ENCODE results near the gene CD22.

Gene CD22

GRCh38 chr19:35346193-35347052 lies 17.4 kb downstream of the CD22 start:
- Histone ChIP-seq H3K36me3 (ENCODE audit: control insufficient read depth, low read length) (peaks cover 69% of the 10 kb centered on the region), H3K27ac (ENCODE audit: low read depth, low read length) (peak overlapping the region; percentile 92), H3K27me3 (ENCODE audit: control insufficient read depth, low read length) (no peaks in the 10 kb centered on the region), H3F3A (ENCODE audit: control insufficient read depth, insufficient read depth) (peaks cover 69% of the 10 kb centered on the region), H3K9me2 (replicated peaks; ENCODE audit: control insufficient read depth, low read length) (no peaks in the 10 kb centered on the region), H3K4me1 (ENCODE audit: control insufficient read depth, low read length) (peaks cover 100% of the 10 kb centered on the region), H3K79me2 (ENCODE audit: control insufficient read depth, low read length) (peaks cover 3% of the 10 kb centered on the region; the same call in 1 of the 2 replicates), H4K20me1 (ENCODE audit: control insufficient read depth, insufficient read depth, low read depth, low read length) (peaks cover 27% of the 10 kb centered on the region), H3K4me2 (ENCODE audit: low read length) (peak overlapping the region; percentile 59), H3K9me3 (ENCODE audit: control insufficient read depth, insufficient read depth, low read length) (no peaks in the 10 kb centered on the region), H3K4me3 (ENCODE audit: low read length) (peak overlapping the region; percentile 49)
- TF ChIP-seq EZH2phosphoT487 (IDR thresholded peaks at IDR 0.05; ENCODE audit: borderline replicate concordance, low read length), result no peak
- TF ChIP-seq CTCF (IDR thresholded peaks at IDR 0.05; ENCODE audit: low read depth, low read length, poor library complexity, severe bottlenecking), result no peak

DNA sequence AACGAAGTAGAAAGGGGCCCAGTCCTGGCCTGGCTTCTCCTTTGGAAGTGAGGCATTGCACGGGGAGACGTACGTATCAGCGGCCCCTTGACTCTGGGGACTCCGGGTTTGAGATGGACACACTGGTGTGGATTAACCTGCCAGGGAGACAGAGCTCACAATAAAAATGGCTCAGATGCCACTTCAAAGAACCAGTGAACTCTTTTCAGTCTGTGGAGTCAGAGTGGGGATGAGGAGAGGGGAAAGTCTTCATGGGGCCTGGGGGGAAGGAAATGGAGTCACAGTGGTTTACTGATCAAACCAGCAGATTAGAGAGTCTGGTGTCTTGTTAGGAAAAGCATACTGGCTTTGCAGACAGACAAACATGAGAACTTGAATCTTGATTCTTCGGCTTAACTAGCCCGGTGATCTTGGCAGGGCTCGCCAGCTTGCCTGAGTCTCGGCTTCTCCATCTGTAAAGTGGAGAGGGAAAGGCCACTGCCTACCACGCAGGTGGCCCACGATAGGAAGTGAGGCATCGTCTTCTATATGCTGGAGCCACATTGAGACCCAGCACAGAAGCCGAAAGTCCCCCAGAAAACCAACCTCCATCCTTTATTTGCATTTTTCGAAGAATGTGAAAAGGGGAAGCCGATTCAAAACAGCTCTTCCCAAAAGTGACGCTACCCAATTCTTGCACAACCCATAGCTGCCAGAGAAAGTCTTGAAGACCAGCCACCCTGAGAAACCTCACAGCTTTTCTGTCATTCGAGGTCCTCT lies 18.4 kb downstream of the CD22 start, which contains the start of gene FFAR1:
FFAR1 (plus strand) TSS at position 732 of the 759 bp plus-strand sequence. CDS start 3,650 bp downstream, outside the sequence.
- H3K79me2 ChIP-seq (ENCODE audit: control insufficient read depth, low read length), result no peaks in the 10 kb centered on the region
- H4K20me1 ChIP-seq (ENCODE audit: control insufficient read depth, insufficient read depth, low read depth, low read length), result peaks cover 23% of the 10 kb centered on the region
- peaks cover 100% of the 10 kb centered on the region for H3K4me1 ChIP-seq (ENCODE audit: control insufficient read depth, low read length)
- no peaks in the 10 kb centered on the region for H3K9me3 ChIP-seq (ENCODE audit: control insufficient read depth, insufficient read depth, low read length)
- peaks cover 60% of the 10 kb centered on the region for H3K36me3 ChIP-seq (ENCODE audit: control insufficient read depth, low read length)
- no peaks in the 10 kb centered on the region for H3K27me3 ChIP-seq (ENCODE audit: control insufficient read depth, low read length)
- peak within 1 kb of the TSS; percentile 92 for H3K27ac ChIP-seq (ENCODE audit: low read depth, low read length)
- H3K4me3 ChIP-seq (ENCODE audit: low read length), result peak within 1 kb of the TSS; percentile 49
- no peaks in the 10 kb centered on the region for H3K9me2 ChIP-seq (replicated peaks; ENCODE audit: control insufficient read depth, low read length)
- H3K4me2 ChIP-seq (ENCODE audit: low read length), result peak within 1 kb of the TSS; percentile 59
- H3F3A ChIP-seq (ENCODE audit: control insufficient read depth, insufficient read depth), result peaks cover 65% of the 10 kb centered on the region
- no peak for TF ChIP-seq CTCF (IDR thresholded peaks at IDR 0.05; ENCODE audit: low read depth, low read length, poor library complexity, severe bottlenecking)
- TF ChIP-seq EZH2phosphoT487 (IDR thresholded peaks at IDR 0.05; ENCODE audit: borderline replicate concordance, low read length), result no peak

GRCh38 chr19:35347930-35348298 lies 18.9 kb downstream of the CD22 start:
- H3K9me2 ChIP-seq (replicated peaks; ENCODE audit: control insufficient read depth, low read length), result no peaks in the 10 kb centered on the region
- H3F3A ChIP-seq (ENCODE audit: control insufficient read depth, insufficient read depth), result peaks cover 62% of the 10 kb centered on the region
- peak overlapping the region; percentile 30 for H3K4me3 ChIP-seq (ENCODE audit: low read length)
- H3K4me2 ChIP-seq (ENCODE audit: low read length), result peak overlapping the region; percentile 59
- peak overlapping the region; percentile 92 for H3K27ac ChIP-seq (ENCODE audit: low read depth, low read length)
- H3K36me3 ChIP-seq (ENCODE audit: control insufficient read depth, low read length), result peaks cover 54% of the 10 kb centered on the region
- H3K79me2 ChIP-seq (ENCODE audit: control insufficient read depth, low read length), result no peaks in the 10 kb centered on the region
- H3K9me3 ChIP-seq (ENCODE audit: control insufficient read depth, insufficient read depth, low read length), result no peaks in the 10 kb centered on the region
- H3K4me1 ChIP-seq (ENCODE audit: control insufficient read depth, low read length), result peaks cover 100% of the 10 kb centered on the region
- no peaks in the 10 kb centered on the region for H3K27me3 ChIP-seq (ENCODE audit: control insufficient read depth, low read length)
- TF ChIP-seq EZH2phosphoT487 (IDR thresholded peaks at IDR 0.05; ENCODE audit: borderline replicate concordance, low read length) (no peak), CTCF (IDR thresholded peaks at IDR 0.05; ENCODE audit: low read depth, low read length, poor library complexity, severe bottlenecking) (no peak)
- peaks cover 19% of the 10 kb centered on the region for H4K20me1 ChIP-seq (ENCODE audit: control insufficient read depth, insufficient read depth, low read depth, low read length)

Data from DOHH2 (cell line).